ENCODE measurements around the gene ADAT3.

Gene ADAT3

GRCh38 chr19:1912760-1913505 is 7.7 kb downstream of the ADAT3 start:
- DNase-seq (ENCODE audit: low spot score): no peak

GRCh38 chr19:1913781-1914577 is 8.8 kb downstream of the ADAT3 start:
- DNase-seq (ENCODE audit: low spot score): peak; percentile 39

- no peak for DNase-seq (ENCODE audit: low spot score)
These were observed 9.7 kb downstream of the ADAT3 start for GRCh38 chr19:1914826-1915341.

GRCh38 chr19:1917146-1917545 is 11.9 kb downstream of the ADAT3 start:
- DNase-seq (ENCODE audit: low spot score): no peak

GRCh38 chr19:1917926-1918325 is 12.7 kb downstream of the ADAT3 start:
- DNase-seq (ENCODE audit: low spot score): no peak

- no peak for DNase-seq (ENCODE audit: low spot score)
These were observed 13.8 kb downstream of the ADAT3 start for GRCh38 chr19:1918975-1919374.

GRCh38 chr19:1920644-1921043 is 15.4 kb downstream of the ADAT3 start:
- DNase-seq (ENCODE audit: low spot score): no peak

GRCh38 chr19:1921326-1921725 is 16.1 kb downstream of the ADAT3 start:
- no peak for DNase-seq (ENCODE audit: low spot score)

GRCh38 chr19:1921825-1922224 is 16.6 kb downstream of the ADAT3 start:
- DNase-seq (ENCODE audit: low spot score): no peak

- DNase-seq (ENCODE audit: low spot score): no peak
These were observed 17.6 kb downstream of the ADAT3 start for GRCh38 chr19:1922803-1923202.

- DNase-seq (ENCODE audit: low spot score): no peak
These were observed 18.1 kb downstream of the ADAT3 start for GRCh38 chr19:1923319-1923718.

- no peak for DNase-seq (ENCODE audit: low spot score)
These were observed 19.2 kb downstream of the ADAT3 start for GRCh38 chr19:1924320-1924961.

- DNase-seq (ENCODE audit: low spot score): no peak
These were observed 20.3 kb downstream of the ADAT3 start for GRCh38 chr19:1925544-1925943.

- peak; percentile 78 for DNase-seq (ENCODE audit: low spot score)
These were observed 24.0 kb downstream of the ADAT3 start for GRCh38 chr19:1929021-1929742.

GRCh38 chr19:1931445-1931844 is 26.2 kb downstream of the ADAT3 start:
- no peak for DNase-seq (ENCODE audit: low spot score)

- DNase-seq (ENCODE audit: low spot score): no peak
These were observed 27.2 kb downstream of the ADAT3 start for GRCh38 chr19:1932395-1932794.

GRCh38 chr19:1933244-1933643 is 28.0 kb downstream of the ADAT3 start:
- no peak for DNase-seq (ENCODE audit: low spot score)

GRCh38 chr19:1933942-1934341 is 28.7 kb downstream of the ADAT3 start:
- DNase-seq (ENCODE audit: low spot score): no peak

GRCh38 chr19:1935484-1936208 is 30.4 kb downstream of the ADAT3 start:
- peak; percentile 64 for DNase-seq (ENCODE audit: low spot score)

GRCh38 chr19:1936430-1936829 is 31.2 kb downstream of the ADAT3 start:
- DNase-seq (ENCODE audit: low spot score): no peak

- DNase-seq (ENCODE audit: low spot score): no peak
These were observed 31.9 kb downstream of the ADAT3 start for GRCh38 chr19:1936916-1937610.

Data from kidney tubule cell (primary cell).